HFFc6 (cell line): ENCODE data around the gene SV2C. TPM values are rescaled to one million over a fixed set of nuclear protein-coding genes. Genes with fewer than 3 reads are reported as not detected.
"Not testable (repeated sequence)": the region's sequence is repeated elsewhere in the genome, so short reads cannot be mapped to it uniquely, and the experiment has no call there.

Experiments
- DNase-seq: peaks from one replicate; pipeline ENCODE4 v3.0.0-alpha.2; 2018
- H3K27ac Mint-ChIP-seq: 2 replicates; pipeline ENCODE4 v1.8.0; 2020; ENCODE audit warnings: mild to moderate bottlenecking, mixed read lengths
- H3K27me3 Mint-ChIP-seq: 2 replicates; pipeline ENCODE4 v1.8.0; 2021; ENCODE audit warnings: mild to moderate bottlenecking, moderate library complexity, mixed read lengths; ENCODE audit not compliant: insufficient read depth
- H3K36me3 Mint-ChIP-seq: 2 replicates; pipeline ENCODE4 v1.8.0; 2021; ENCODE audit warnings: low read depth, mixed read lengths
- H3K4me1 Mint-ChIP-seq: 2 replicates; pipeline ENCODE4 v1.8.0; 2020; ENCODE audit warnings: low read depth, mixed read lengths
- H3K4me3 Mint-ChIP-seq: 2 replicates; pipeline ENCODE4 v1.8.0; 2020; ENCODE audit warnings: mild to moderate bottlenecking, moderate library complexity, mixed read lengths
- H3K9me3 Mint-ChIP-seq: 2 replicates; pipeline ENCODE4 v1.8.0; 2020; ENCODE audit warnings: mild to moderate bottlenecking, mixed read lengths
- CTCF ChIP-seq: fragments of 200-600 bp; sonication (generic); IDR thresholded peaks from 2 replicates; pipeline ENCODE4 v1.5.0; 2021; ENCODE audit warnings: antibody characterized with exemption, mild to moderate bottlenecking
- total RNA-seq, 6 experiments: library from RNA; stranded (reverse); fragmentation: NEBNext Ultra II Directional; extraction: Animal tissue kit (Norgen Biotek cat#: 25700); gene quantifications; 2 replicates in 1 of 6; 3 replicates in 5 of 6; pipeline ENCODE4 v1.2.3, GENCODE V29; 2021

The SV2C gene
- total RNA-seq, 6 experiments from 2014 or later: not detected

DNA sequence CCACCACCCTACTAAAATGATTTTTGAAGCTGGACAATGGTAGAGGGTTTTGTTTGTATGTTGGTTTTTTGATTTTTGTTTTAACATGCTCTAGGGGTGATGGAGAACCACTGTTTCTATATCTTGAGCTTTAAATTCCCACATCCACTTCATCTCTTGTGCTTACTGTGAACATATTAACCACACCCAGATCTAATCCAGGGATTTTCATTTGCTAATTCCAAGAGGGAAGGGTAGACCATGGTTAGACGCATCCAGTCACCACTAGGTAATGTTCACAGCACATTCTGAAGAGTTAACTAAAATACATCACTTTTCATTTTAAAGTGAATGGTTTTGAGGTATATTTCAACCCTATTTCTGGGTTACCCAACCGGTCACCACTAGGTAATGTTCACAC is 283.4 kb downstream of the SV2C start:
- H3K36me3 Mint-ChIP-seq: no peaks in the 10 kb centered on the region

GRCh38 chr5:76367623-76368371 is 284.6 kb downstream of the SV2C start:
- H3K4me3 Mint-ChIP-seq: no peak overlapping the region
- TF ChIP-seq CTCF: no peak
- DNase-seq: peak; percentile 12
- H3K27ac Mint-ChIP-seq: no peak overlapping the region
- no peaks in the 10 kb centered on the region for H3K36me3 Mint-ChIP-seq
- peaks cover 14% of the 10 kb centered on the region for H3K4me1 Mint-ChIP-seq
- H3K27me3 Mint-ChIP-seq: peaks cover 18% of the 10 kb centered on the region
- no peaks in the 10 kb centered on the region for H3K9me3 Mint-ChIP-seq

More for the DNA sequence above, 283.4 kb downstream of the SV2C start:
- Mint-ChIP-seq H3K9me3 (no peaks in the 10 kb centered on the region), H3K27me3 (peaks cover 24% of the 10 kb centered on the region), H3K27ac (no peak overlapping the region), H3K4me1 (peaks cover 2% of the 10 kb centered on the region; the same call in 1 of the 2 replicates), H3K4me3 (no peak overlapping the region)
- no peak for DNase-seq
- TF ChIP-seq CTCF: no peak

DNA sequence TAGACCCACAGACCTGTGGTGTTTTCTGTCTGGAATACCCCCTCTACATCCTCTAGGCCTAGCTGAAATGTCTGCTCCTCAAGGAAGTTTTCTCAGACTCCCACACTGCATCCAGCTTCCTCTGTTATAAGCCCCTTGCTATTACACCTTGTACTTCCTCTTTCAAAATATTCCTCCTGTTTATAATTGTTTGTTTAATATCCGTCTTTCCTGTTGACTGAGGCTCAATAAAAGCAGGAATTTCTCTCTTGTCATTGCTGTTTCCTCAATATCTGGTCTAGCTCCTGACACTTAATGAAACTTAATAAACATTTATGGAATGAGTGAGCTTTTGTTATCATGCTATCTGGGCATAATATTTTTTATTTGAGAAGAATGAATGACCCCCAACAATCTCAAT is 285.8 kb downstream of the SV2C start:
- H3K36me3 Mint-ChIP-seq: no peaks in the 10 kb centered on the region
- no peak for DNase-seq
- no peak overlapping the region for H3K4me3 Mint-ChIP-seq
- H3K9me3 Mint-ChIP-seq: no peaks in the 10 kb centered on the region
- H3K27ac Mint-ChIP-seq: no peak overlapping the region
- TF ChIP-seq CTCF: no peak
- peaks cover 12% of the 10 kb centered on the region for H3K27me3 Mint-ChIP-seq
- peaks cover 19% of the 10 kb centered on the region for H3K4me1 Mint-ChIP-seq

- H3K9me3 Mint-ChIP-seq, H3K27ac Mint-ChIP-seq, H3K4me3 Mint-ChIP-seq, DNase-seq, H3K36me3 Mint-ChIP-seq: not testable (repeated sequence)
- peaks cover 12% of the 10 kb centered on the region for H3K27me3 Mint-ChIP-seq
- H3K4me1 Mint-ChIP-seq: peaks cover 19% of the 10 kb centered on the region
Measured at GRCh38 chr5:76369668-76370067, 286.5 kb downstream of the SV2C start.

DNA sequence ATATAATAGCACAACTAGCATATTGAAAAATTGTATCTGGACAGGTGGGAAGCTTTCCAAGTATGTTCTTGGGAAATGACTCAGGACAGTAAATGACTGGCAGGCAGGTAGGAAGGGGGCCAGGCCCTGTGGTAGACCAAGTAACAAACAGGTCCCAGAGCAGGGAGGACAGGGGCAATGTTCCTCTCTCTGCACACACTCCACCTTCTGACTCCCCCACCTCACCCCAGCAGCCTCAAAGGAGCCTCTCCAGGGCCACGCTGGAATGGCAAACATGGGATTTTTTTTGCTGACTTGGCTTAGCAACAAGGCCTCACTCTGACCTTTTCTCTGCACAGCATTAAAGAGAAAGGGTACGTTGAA is 288.8 kb downstream of the SV2C start:
- no peak for DNase-seq
- H3K9me3 Mint-ChIP-seq: no peaks in the 10 kb centered on the region
- H3K27ac Mint-ChIP-seq: no peak overlapping the region
- peaks cover 28% of the 10 kb centered on the region for H3K4me1 Mint-ChIP-seq
- H3K4me3 Mint-ChIP-seq: no peak overlapping the region
- H3K27me3 Mint-ChIP-seq: peaks cover 15% of the 10 kb centered on the region; the same call in 1 of the 2 replicates
- H3K36me3 Mint-ChIP-seq: no peaks in the 10 kb centered on the region
- TF ChIP-seq CTCF: no peak

- H3K4me1 Mint-ChIP-seq: peaks cover 29% of the 10 kb centered on the region
- no peaks in the 10 kb centered on the region for H3K9me3 Mint-ChIP-seq
- peak; percentile 95 for DNase-seq
- no peaks in the 10 kb centered on the region for H3K36me3 Mint-ChIP-seq
- peaks cover 10% of the 10 kb centered on the region; the same call in 1 of the 2 replicates for H3K27me3 Mint-ChIP-seq
- TF ChIP-seq CTCF: no peak
- H3K4me3 Mint-ChIP-seq: peak overlapping the region; percentile 30
- H3K27ac Mint-ChIP-seq: peak overlapping the region; percentile 77
Measured at GRCh38 chr5:76372323-76373054, 289.3 kb downstream of the SV2C start.
